Left colon (tissue), 2 donors: Measurements from ENCODE around the gene WDR70. TPM values are rescaled to one million over a fixed set of nuclear protein-coding genes. Genes with fewer than 3 reads are reported as not detected.
"Not testable (repeated sequence)": the region's sequence is repeated elsewhere in the genome, so short reads cannot be mapped to it uniquely, and the experiment has no call there.

Experiments used
- ATAC-seq: fragments of 200-7000 bp; cut with Tn5 transposase; one replicate; pipeline ENCODE4 v1.9.1; 2020; ENCODE audit warnings: mild to moderate bottlenecking, moderate library complexity
- DNase-seq, 2 donors: peaks; one replicate each; pipeline ENCODE4 v3.0.0-alpha.2; 2020
- intact Hi-C, 2 donors: fragments of 100-400 bp; cut with DNase I in 1 of 2; cut with micrococcal nuclease in 1 of 2; formaldehyde crosslinking; loops; one replicate each; pipeline versions ENCODE4 v1.11.2 to v1.14.0; 2022; cut with DNase I, micrococcal nuclease
- total RNA-seq, 2 donors: library from RNA; stranded (reverse); fragmentation: NEBNext Ultra II Directional; extraction: Animal tissue kit (Norgen Biotek cat#: 25700); gene quantifications; one replicate each; pipeline ENCODE4 v1.2.1, GENCODE V29; 2021
- donor health status: DM: no; HTN: no; CAD: no.
- donor health status: DM: yes; HTN: yes; CAD: no.

Gene WDR70
- total RNA-seq, 2 donors from 2014 or later, result 20.3 to 28.6 TPM

GRCh38 chr5:37601163-37601562 is 222.0 kb downstream of the WDR70 start:
- intact Hi-C loops, result no loop called here
- DNase-seq, result no peak
- no peak for ATAC-seq

- intact Hi-C loops, result no loop called here
- ATAC-seq, result no peak
- no peak for DNase-seq
Observed at GRCh38 chr5:37603072-37603471, 224.0 kb downstream of the WDR70 start.

GRCh38 chr5:37604290-37604689 is 225.2 kb downstream of the WDR70 start:
- DNase-seq, result no peak
- no peak for ATAC-seq
- intact Hi-C loops, result no loop called here

GRCh38 chr5:37606148-37606547 is 227.0 kb downstream of the WDR70 start:
- DNase-seq (no peak), ATAC-seq (no peak)
- intact Hi-C loops, result no loop called here

GRCh38 chr5:37606632-37607248 is 227.6 kb downstream of the WDR70 start:
- intact Hi-C loops, result no loop called here
- DNase-seq, result no peak

GRCh38 chr5:37615184-37615583 is 236.1 kb downstream of the WDR70 start:
- intact Hi-C loops, result no loop called here
- DNase-seq (no peak), ATAC-seq (no peak)

More at GRCh38 chr5:37606632-37607248, 227.6 kb downstream of the WDR70 start:
- ATAC-seq, result no peak

GRCh38 chr5:37619353-37619752 is 240.2 kb downstream of the WDR70 start:
- intact Hi-C loops, result no loop called here
- DNase-seq (no peak), ATAC-seq (no peak)

GRCh38 chr5:37622354-37622753 is 243.2 kb downstream of the WDR70 start:
- DNase-seq, intact Hi-C loops, ATAC-seq: not testable (repeated sequence)

GRCh38 chr5:37626266-37626665 is 247.1 kb downstream of the WDR70 start:
- no peak for ATAC-seq
- intact Hi-C loops, result no loop called here
- DNase-seq, result no peak

- DNase-seq (no peak), ATAC-seq (no peak)
- intact Hi-C loops, result no loop called here
Observed at GRCh38 chr5:37628876-37629275, 249.8 kb downstream of the WDR70 start.

GRCh38 chr5:37631939-37632338 is 252.8 kb downstream of the WDR70 start:
- DNase-seq (no peak), ATAC-seq (no peak)
- intact Hi-C loops, result no loop called here

- ATAC-seq (no peak), DNase-seq (no peak)
- intact Hi-C loops, result no loop called here
Observed at GRCh38 chr5:37637165-37637845, 258.2 kb downstream of the WDR70 start.

GRCh38 chr5:37638897-37639296 is 259.8 kb downstream of the WDR70 start:
- intact Hi-C loops, result no loop called here
- no peak for ATAC-seq
- DNase-seq, result no peak

- intact Hi-C loops, result no loop called here
- DNase-seq (no peak), ATAC-seq (no peak)
Observed at GRCh38 chr5:37640088-37640487, 261.0 kb downstream of the WDR70 start.

GRCh38 chr5:37641933-37642332 is 262.8 kb downstream of the WDR70 start:
- intact Hi-C loops, result no loop called here
- ATAC-seq, result no peak
- no peak for DNase-seq

GRCh38 chr5:37645707-37646106 is 266.6 kb downstream of the WDR70 start:
- ATAC-seq (no peak), DNase-seq (no peak)
- intact Hi-C loops, result no loop called here

- intact Hi-C loops, ATAC-seq, DNase-seq: not testable (repeated sequence)
Observed at GRCh38 chr5:37654566-37654965, 275.4 kb downstream of the WDR70 start.

- DNase-seq (no peak), ATAC-seq (no peak)
- intact Hi-C loops, result no loop called here
Observed at GRCh38 chr5:37657046-37657445, 277.9 kb downstream of the WDR70 start.

GRCh38 chr5:37658440-37658839 is 279.3 kb downstream of the WDR70 start:
- DNase-seq (no peak), ATAC-seq (no peak)
- intact Hi-C loops, result no loop called here

GRCh38 chr5:37660319-37660718 is 281.2 kb downstream of the WDR70 start:
- no peak for DNase-seq
- intact Hi-C loops, result no loop called here
- no peak for ATAC-seq
